Measurements from ENCODE around the gene SAE1.

Gene SAE1

DNA sequence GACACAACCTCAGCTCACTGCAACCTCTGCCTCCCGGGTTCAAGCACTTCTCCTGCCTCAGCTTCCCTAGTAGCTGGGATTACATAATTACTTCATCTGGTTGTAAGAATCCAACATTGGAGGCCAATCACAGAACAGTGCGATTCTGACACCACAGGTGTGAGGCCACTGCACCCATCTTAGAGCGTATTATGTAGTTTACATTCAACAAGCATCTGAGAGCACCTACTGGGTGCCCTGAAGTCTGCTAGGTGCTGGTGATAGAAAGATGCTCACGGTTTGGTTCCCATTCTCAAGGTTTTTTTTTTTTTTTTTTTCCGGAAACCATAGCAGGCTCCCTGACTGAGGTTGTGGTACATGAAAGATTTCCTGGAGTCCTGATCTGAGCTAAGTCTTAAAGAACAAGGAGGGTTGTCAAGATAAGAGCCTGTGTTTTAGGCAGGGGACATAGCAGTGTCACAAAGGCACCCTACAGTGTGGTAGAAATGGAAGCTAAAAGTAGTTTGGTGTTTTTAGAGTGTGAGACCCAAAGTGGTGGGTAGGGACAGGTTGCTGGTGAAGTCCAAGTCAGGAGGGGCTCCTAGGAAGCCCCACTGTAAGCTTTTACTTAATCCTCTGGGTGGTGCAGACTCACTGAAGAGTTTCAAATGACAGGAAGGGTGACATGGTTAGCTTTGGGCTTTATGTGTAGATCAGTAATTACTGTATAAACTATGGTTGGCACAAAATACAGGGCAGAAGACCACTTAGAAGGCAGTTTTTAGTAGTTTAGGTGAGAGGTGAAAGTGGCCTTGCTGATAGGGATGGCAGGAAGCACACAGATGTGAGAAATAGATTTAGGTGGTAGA, 15.2 kb downstream of the SAE1 start:
- no peak for DNase-seq
- no peaks in the 10 kb centered on the region for H3K27me3 ChIP-seq (ENCODE audit: insufficient read depth, low read depth, severe bottlenecking)
- TF ChIP-seq, protein P1, sequence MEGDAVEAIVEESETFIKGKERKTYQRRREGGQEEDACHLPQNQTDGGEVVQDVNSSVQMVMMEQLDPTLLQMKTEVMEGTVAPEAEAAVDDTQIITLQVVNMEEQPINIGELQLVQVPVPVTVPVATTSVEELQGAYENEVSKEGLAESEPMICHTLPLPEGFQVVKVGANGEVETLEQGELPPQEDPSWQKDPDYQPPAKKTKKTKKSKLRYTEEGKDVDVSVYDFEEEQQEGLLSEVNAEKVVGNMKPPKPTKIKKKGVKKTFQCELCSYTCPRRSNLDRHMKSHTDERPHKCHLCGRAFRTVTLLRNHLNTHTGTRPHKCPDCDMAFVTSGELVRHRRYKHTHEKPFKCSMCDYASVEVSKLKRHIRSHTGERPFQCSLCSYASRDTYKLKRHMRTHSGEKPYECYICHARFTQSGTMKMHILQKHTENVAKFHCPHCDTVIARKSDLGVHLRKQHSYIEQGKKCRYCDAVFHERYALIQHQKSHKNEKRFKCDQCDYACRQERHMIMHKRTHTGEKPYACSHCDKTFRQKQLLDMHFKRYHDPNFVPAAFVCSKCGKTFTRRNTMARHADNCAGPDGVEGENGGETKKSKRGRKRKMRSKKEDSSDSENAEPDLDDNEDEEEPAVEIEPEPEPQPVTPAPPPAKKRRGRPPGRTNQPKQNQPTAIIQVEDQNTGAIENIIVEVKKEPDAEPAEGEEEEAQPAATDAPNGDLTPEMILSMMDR (IDR thresholded peaks at IDR 0.05; ENCODE audit: low read depth, low read length) = no peak
- H3K4me3 ChIP-seq (ENCODE audit: low read depth, low read length) = no peak overlapping the region
- H3K9me3 ChIP-seq (ENCODE audit: severe bottlenecking) = no peaks in the 10 kb centered on the region
- no peak overlapping the region for H3K27ac ChIP-seq
- peaks cover 98% of the 10 kb centered on the region for H3K36me3 ChIP-seq

DNA sequence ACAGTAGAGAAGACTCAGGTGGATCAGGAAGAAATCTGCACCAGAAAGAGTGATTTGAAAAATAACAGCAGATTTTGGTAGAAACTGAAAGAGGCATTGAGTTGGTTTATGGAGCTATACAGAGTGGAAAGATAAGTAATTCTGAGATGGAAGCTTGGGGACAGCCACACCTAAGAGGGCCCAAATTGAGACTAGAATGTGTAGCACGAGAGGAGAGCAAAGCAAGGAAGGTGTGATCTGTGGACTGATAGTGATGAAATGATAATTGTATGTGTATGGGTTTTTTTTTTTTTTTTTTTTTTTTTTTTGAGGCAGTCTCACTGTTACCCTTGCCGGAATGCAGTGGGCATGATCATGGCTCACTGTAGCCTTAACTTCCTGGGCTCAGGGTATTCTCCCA, 16.3 kb downstream of the SAE1 start:
- Histone ChIP-seq H3K27me3 (ENCODE audit: insufficient read depth, low read depth, severe bottlenecking) (no peaks in the 10 kb centered on the region), H3K36me3 (peaks cover 98% of the 10 kb centered on the region), H3K27ac (no peak overlapping the region), H3K4me3 (ENCODE audit: low read depth, low read length) (no peak overlapping the region), H3K9me3 (ENCODE audit: severe bottlenecking) (no peaks in the 10 kb centered on the region)
- no peak for DNase-seq
- TF ChIP-seq, protein P1 (IDR thresholded peaks at IDR 0.05; ENCODE audit: low read depth, low read length) = no peak

DNA sequence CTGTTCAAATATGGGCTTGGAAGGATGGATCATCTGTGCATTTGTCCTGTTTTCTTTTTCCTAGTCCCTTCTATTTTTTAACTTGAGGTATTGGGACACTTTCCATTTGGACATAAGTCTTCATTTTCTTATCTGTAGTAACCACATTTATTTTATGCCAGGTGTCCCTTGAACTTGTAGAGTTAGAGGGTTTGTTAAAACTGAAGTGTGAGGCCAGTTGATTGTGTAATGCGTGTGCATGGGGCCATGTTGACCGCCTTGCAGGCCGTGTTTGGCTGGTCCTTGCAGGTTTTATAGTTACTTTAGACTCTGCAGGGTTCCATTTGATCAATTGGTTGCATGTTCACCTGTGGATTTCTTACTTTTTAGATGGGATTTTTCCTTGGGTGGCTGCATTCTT, 21.0 kb downstream of the SAE1 start:
- Histone ChIP-seq H3K27me3 (ENCODE audit: insufficient read depth, low read depth, severe bottlenecking) (no peaks in the 10 kb centered on the region), H3K27ac (no peak overlapping the region), H3K4me3 (ENCODE audit: low read depth, low read length) (no peak overlapping the region), H3K9me3 (ENCODE audit: severe bottlenecking) (no peaks in the 10 kb centered on the region), H3K36me3 (peaks cover 93% of the 10 kb centered on the region)
- TF ChIP-seq, protein P1 (IDR thresholded peaks at IDR 0.05; ENCODE audit: low read depth, low read length) = no peak
- DNase-seq = no peak

DNA sequence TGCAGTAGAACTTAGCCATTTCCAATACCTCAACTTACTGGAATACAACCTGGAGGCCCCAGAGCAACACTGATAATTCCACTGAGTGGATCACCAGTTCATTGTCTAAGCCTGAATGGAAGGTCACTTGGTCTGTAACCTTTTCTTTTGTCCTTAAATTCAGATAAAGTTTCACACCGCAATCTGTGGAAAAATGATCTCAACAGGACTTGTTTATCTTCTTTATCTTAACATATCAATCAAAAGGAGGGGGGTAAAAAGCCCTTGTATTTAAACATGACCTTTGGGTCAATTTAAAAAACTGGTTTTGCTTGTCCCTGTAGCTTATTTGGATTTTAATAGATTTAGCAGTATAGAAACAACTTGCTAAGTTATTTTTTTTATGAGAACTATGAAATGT, 21.6 kb downstream of the SAE1 start:
- no peak overlapping the region for H3K27ac ChIP-seq
- no peak for DNase-seq
- H3K4me3 ChIP-seq (ENCODE audit: low read depth, low read length) = no peak overlapping the region
- no peaks in the 10 kb centered on the region for H3K9me3 ChIP-seq (ENCODE audit: severe bottlenecking)
- no peaks in the 10 kb centered on the region for H3K27me3 ChIP-seq (ENCODE audit: insufficient read depth, low read depth, severe bottlenecking)
- peaks cover 93% of the 10 kb centered on the region for H3K36me3 ChIP-seq
- TF ChIP-seq, protein P1 (IDR thresholded peaks at IDR 0.05; ENCODE audit: low read depth, low read length) = no peak

DNA sequence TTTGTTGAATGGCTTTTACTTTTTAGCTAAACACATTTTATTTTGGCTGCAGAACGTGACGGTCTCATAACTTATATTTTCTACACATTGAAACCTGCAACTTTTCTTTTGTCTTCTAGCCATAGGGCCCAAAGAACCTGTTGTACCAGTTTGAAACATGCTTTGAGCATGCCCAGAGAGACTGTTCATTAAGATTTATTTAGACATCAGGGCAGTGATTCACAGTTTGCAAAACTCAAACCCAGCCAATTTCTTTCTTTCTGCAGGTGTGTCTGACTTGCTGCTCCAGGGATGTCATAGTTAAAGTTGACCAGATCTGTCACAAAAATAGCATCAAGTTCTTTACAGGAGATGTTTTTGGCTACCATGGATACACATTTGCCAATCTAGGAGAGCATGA, 22.0 kb downstream of the SAE1 start:
- TF ChIP-seq, protein P1 (IDR thresholded peaks at IDR 0.05; ENCODE audit: low read depth, low read length) = no peak
- Histone ChIP-seq H3K27me3 (ENCODE audit: insufficient read depth, low read depth, severe bottlenecking) (no peaks in the 10 kb centered on the region), H3K36me3 (peaks cover 95% of the 10 kb centered on the region), H3K9me3 (ENCODE audit: severe bottlenecking) (no peaks in the 10 kb centered on the region), H3K27ac (no peak overlapping the region), H3K4me3 (ENCODE audit: low read depth, low read length) (no peak overlapping the region)
- no peak for DNase-seq

DNA sequence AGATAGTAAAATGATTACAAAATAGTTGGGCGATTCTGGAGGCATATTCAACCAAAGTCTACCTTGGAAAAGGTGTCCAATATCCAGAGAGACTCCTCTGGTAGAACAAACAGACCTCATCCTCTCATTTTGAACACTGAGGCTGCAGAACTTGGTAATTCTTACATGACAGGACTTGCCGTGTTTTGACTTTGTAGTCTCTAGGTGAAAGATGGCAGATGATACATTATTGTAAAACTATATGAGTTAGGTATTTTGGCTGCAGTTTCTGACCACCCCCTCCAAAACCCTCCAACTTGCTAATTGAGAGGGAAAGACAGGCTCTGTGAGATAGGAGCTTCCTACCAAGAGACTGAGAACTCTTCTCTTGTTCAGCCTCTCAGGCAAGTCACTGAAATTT, 22.6 kb downstream of the SAE1 start:
- Histone ChIP-seq H3K4me3 (ENCODE audit: low read depth, low read length) (no peak overlapping the region), H3K27me3 (ENCODE audit: insufficient read depth, low read depth, severe bottlenecking) (no peaks in the 10 kb centered on the region), H3K9me3 (ENCODE audit: severe bottlenecking) (no peaks in the 10 kb centered on the region), H3K36me3 (peaks cover 95% of the 10 kb centered on the region), H3K27ac (no peak overlapping the region)
- TF ChIP-seq, protein P1 (IDR thresholded peaks at IDR 0.05; ENCODE audit: low read depth, low read length) = no peak
- DNase-seq = no peak

Measured in WERI-Rb-1 (cell line).